HEK293 (cell line): ENCODE data around the gene MLH3.

Experiments used
- ZNF211 ChIP-seq: fragments of 450-650 bp; formaldehyde crosslinking; IDR thresholded peaks from 2 replicates; pipeline ENCODE4 v1.5.1; 2016; ENCODE audit warnings: low read depth, missing biosample characterization, missing genetic modification characterization
- ZNF266 ChIP-seq: fragments of 450-650 bp; formaldehyde crosslinking; IDR thresholded peaks from 2 replicates; pipeline ENCODE4 v1.5.1; 2016; ENCODE audit warnings: missing biosample characterization, missing genetic modification characterization, low read depth
- ZNF629 ChIP-seq: fragments of 450-650 bp; formaldehyde crosslinking; IDR thresholded peaks from 2 replicates; pipeline ENCODE4 v1.5.1; 2017; ENCODE audit warnings: missing biosample characterization, missing genetic modification characterization
- ZNF777 ChIP-seq: fragments of 450-650 bp; formaldehyde crosslinking; IDR thresholded peaks from 2 replicates; pipeline ENCODE4 v1.5.1; 2017; ENCODE audit warnings: missing biosample characterization, missing genetic modification characterization, borderline replicate concordance
- TF ChIP-seq, protein P1 (sequence below): fragments of 450-650 bp; formaldehyde crosslinking; IDR thresholded peaks from 2 replicates; pipeline ENCODE4 v1.5.1; 2017; ENCODE audit warnings: missing biosample characterization, missing genetic modification characterization
- TF ChIP-seq, protein P2 (sequence below): fragments of 450-650 bp; formaldehyde crosslinking; IDR thresholded peaks from 2 replicates; pipeline ENCODE4 v1.5.1; 2016; ENCODE audit warnings: missing biosample characterization, missing genetic modification characterization
- TF ChIP-seq, protein P3 (sequence below): fragments of 450-650 bp; formaldehyde crosslinking; IDR thresholded peaks from 2 replicates; pipeline ENCODE4 v1.5.1; 2016; ENCODE audit warnings: missing biosample characterization, missing genetic modification characterization
- TF ChIP-seq, protein P4 (sequence below): fragments of 450-650 bp; formaldehyde crosslinking; IDR thresholded peaks from 2 replicates; pipeline ENCODE4 v1.5.0; 2017; ENCODE audit warnings: missing biosample characterization, missing genetic modification characterization, borderline replicate concordance

DNA sequence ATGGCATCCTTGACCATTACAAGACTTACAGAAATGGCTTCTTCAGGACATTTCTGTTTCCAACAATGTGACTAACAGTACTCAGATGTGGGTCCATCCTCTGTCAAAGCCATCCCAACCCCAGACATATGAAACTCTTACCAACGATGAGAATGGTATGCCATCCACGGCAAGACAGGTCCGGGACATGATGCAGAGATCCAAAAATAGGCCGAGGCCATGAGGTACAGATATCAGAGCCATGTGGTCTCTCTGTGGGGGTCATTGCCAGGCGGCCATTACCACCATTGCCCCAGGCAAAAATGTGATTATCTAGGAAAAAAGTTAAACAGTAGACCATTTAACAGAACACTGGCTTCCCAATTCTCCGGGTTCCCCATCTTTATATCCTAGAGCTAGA, 45.7 kb upstream of the MLH3 start:
- TF ChIP-seq, protein P1, sequence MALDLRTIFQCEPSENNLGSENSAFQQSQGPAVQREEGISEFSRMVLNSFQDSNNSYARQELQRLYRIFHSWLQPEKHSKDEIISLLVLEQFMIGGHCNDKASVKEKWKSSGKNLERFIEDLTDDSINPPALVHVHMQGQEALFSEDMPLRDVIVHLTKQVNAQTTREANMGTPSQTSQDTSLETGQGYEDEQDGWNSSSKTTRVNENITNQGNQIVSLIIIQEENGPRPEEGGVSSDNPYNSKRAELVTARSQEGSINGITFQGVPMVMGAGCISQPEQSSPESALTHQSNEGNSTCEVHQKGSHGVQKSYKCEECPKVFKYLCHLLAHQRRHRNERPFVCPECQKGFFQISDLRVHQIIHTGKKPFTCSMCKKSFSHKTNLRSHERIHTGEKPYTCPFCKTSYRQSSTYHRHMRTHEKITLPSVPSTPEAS (tag by site-specific recombination), result no peak
- TF ChIP-seq, protein P2, sequence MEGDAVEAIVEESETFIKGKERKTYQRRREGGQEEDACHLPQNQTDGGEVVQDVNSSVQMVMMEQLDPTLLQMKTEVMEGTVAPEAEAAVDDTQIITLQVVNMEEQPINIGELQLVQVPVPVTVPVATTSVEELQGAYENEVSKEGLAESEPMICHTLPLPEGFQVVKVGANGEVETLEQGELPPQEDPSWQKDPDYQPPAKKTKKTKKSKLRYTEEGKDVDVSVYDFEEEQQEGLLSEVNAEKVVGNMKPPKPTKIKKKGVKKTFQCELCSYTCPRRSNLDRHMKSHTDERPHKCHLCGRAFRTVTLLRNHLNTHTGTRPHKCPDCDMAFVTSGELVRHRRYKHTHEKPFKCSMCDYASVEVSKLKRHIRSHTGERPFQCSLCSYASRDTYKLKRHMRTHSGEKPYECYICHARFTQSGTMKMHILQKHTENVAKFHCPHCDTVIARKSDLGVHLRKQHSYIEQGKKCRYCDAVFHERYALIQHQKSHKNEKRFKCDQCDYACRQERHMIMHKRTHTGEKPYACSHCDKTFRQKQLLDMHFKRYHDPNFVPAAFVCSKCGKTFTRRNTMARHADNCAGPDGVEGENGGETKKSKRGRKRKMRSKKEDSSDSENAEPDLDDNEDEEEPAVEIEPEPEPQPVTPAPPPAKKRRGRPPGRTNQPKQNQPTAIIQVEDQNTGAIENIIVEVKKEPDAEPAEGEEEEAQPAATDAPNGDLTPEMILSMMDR (tag by site-specific recombination), result no peak
- TF ChIP-seq ZNF777 (tag by site-specific recombination) (no peak), ZNF211 (no peak), ZNF266 (tag by site-specific recombination) (no peak), ZNF629 (tag by site-specific recombination) (no peak)
- TF ChIP-seq, protein P3, sequence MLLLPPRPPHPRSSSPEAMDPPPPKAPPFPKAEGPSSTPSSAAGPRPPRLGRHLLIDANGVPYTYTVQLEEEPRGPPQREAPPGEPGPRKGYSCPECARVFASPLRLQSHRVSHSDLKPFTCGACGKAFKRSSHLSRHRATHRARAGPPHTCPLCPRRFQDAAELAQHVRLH, result no peak
- TF ChIP-seq, protein P4, sequence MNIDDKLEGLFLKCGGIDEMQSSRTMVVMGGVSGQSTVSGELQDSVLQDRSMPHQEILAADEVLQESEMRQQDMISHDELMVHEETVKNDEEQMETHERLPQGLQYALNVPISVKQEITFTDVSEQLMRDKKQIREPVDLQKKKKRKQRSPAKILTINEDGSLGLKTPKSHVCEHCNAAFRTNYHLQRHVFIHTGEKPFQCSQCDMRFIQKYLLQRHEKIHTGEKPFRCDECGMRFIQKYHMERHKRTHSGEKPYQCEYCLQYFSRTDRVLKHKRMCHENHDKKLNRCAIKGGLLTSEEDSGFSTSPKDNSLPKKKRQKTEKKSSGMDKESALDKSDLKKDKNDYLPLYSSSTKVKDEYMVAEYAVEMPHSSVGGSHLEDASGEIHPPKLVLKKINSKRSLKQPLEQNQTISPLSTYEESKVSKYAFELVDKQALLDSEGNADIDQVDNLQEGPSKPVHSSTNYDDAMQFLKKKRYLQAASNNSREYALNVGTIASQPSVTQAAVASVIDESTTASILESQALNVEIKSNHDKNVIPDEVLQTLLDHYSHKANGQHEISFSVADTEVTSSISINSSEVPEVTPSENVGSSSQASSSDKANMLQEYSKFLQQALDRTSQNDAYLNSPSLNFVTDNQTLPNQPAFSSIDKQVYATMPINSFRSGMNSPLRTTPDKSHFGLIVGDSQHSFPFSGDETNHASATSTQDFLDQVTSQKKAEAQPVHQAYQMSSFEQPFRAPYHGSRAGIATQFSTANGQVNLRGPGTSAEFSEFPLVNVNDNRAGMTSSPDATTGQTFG, result no peak
